Sigmoid colon (tissue), 4 donors: ENCODE results near the gene F10.

Experiments used
- EP300 ChIP-seq, 4 donors: sonication (generic); formaldehyde crosslinking; IDR thresholded peaks; one replicate each; pipeline ENCODE4 v1.6.1; 2017; ENCODE audit warnings: antibody characterized with exemption in 4 of 4
- POLR2A ChIP-seq, 2 donors: fragments of 450-650 bp; IDR thresholded peaks; one replicate each; pipeline ENCODE4 v1.6.1; 2016; ENCODE audit warnings: antibody characterized with exemption in 2 of 2, mild to moderate bottlenecking in 2 of 2, moderate library complexity in 2 of 2
- POLR2AphosphoS5 ChIP-seq, 4 donors: sonication (generic); formaldehyde crosslinking; IDR thresholded peaks; one replicate each; pipeline ENCODE4 v1.6.1; 2017; ENCODE audit warnings: antibody characterized with exemption in 4 of 4
- TF ChIP-seq, protein P1 (sequence below), 4 experiments: fragments of 450-650 bp in 3 of 4; fragments of 200-600 bp in 1 of 4; IDR thresholded peaks; one replicate each; pipeline ENCODE4 v1.5.1; 2016 to 2019; ENCODE audit warnings: antibody characterized with exemption in 4 of 4, mild to moderate bottlenecking in 3 of 4, moderate library complexity in 2 of 4

DNA sequence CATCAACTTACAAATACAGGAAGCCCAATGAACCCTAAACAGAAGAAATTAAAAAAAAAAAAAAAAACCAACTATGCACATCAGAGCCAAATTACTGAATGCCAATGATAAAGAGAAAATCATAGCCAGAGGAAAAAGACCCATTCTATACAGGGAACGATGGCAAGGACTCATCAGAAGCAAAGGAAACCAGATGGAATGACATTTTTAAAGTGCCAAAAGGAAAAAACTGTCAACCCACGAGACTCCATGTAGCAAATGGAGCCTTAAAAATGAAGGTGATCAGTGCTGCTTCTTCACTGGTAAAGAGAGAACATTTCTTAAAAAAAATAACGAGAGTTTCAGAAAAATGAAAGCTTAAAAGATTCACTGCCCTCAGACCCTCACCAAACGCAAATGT lies 67.6 kb downstream of the F10 start:
- TF ChIP-seq, protein P1, sequence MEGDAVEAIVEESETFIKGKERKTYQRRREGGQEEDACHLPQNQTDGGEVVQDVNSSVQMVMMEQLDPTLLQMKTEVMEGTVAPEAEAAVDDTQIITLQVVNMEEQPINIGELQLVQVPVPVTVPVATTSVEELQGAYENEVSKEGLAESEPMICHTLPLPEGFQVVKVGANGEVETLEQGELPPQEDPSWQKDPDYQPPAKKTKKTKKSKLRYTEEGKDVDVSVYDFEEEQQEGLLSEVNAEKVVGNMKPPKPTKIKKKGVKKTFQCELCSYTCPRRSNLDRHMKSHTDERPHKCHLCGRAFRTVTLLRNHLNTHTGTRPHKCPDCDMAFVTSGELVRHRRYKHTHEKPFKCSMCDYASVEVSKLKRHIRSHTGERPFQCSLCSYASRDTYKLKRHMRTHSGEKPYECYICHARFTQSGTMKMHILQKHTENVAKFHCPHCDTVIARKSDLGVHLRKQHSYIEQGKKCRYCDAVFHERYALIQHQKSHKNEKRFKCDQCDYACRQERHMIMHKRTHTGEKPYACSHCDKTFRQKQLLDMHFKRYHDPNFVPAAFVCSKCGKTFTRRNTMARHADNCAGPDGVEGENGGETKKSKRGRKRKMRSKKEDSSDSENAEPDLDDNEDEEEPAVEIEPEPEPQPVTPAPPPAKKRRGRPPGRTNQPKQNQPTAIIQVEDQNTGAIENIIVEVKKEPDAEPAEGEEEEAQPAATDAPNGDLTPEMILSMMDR (IDR thresholded peaks at IDR 0.05) = no peak
- TF ChIP-seq POLR2A (IDR thresholded peaks at IDR 0.05) (no peak), POLR2AphosphoS5 (IDR thresholded peaks at IDR 0.05) (no peak), EP300 (IDR thresholded peaks at IDR 0.05) (no peak)
